SIG-M5 treated with dmso at 0.1 percent for 504 hours (cell line): ENCODE measurements around the gene MAP1S.

Source experiments
- DNase-seq: peaks from one replicate; lab custom pipeline; 2025; ENCODE audit not compliant: unreplicated experiment; lab: John Stamatoyannopoulos, UW

MAP1S gene

DNA sequence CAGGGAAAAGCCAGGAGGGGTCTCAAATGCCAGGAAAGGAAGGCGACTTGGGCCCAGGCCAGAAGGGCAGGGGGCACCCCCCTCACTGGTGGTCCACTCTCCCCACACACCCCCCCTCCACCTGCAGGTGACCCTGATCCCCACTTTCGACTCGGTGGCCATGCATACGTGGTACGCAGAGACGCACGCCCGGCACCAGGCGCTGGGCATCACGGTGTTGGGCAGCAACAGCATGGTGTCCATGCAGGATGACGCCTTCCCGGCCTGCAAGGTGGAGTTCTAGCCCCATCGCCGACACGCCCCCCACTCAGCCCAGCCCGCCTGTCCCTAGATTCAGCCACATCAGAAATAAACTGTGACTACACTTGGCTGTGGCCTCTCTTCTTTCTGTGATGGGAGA, 14.9 kb downstream of the MAP1S start:
- no peak for DNase-seq

DNA sequence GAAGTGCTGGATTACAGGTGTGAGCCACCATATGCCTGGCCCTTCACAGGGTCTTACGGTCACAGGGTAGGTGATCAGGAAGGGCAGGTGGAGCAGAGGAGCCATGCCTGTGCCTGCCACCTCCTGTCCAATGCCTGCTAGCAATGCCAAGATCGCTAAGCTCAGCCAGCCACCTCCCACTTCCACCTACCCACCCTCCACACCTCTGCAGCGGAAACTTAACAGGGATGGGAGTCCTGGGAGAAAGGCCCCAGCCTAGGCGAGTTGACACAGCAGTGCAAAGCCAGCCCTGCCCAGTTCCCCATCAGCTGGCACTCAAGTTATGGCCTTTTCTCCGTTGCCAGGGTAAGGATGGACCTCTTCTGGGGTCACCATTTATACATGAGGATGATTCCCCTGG, 16.1 kb downstream of the MAP1S start:
- DNase-seq = no peak

DNA sequence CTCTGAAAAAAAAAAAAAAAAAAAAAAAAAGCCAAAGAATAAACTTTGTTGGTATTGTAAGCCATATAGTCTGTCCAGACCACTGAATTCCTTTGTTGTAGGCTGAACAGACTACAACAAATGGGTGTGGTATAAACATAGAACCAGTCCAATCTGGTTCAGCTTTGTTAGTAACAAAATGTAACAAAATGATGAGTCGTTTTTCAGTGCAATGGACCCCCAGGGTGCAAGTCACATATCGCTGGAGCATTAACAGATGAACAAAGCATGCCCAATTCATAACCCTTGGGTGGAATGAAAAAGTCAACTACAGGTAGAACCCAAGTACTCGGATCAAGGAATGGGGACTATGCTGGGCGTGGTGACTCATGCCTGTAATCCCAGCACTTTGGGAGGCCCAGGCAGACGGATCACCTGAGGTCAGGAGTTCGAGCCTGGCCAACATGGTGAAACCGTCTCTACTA, 18.4 kb downstream of the MAP1S start:
- no peak for DNase-seq

DNA sequence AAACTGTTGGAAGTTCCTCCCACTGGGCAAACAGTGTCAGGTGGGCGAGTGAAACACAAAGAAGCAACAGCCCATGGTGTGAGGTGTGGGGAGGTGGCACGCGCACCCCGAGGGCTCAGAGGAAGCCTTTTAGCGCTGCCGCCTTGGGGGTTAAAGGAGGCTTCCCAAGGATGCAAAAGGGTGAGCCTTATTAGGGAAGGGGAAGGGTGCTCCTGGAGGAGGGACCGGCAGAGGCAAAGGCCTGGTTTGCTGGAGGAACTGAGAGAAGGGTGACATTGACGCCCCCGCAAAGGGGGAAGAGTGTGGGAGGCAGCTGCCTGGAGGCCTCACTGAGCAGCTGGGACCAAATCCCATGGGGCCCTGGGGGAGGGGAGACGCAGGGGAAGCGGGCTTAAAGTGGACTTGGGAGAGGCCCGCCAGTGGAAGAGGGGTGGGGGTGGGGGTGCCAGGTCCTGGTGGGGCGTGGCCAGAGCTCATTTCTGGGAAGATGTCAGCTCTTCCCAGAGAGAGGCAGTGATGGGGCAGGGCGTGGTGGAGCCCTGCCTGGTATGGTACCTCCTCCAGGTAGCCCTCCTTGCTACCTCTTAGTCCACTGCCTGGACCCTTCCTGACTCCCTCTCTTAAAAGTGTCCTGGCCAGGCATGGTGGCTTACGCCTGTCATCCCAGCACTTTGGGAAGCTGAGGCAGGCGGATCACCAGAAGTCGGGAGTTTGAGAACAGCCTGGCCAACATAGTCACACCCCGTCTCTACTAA, 20.0 kb downstream of the MAP1S start:
- peak; percentile 42 for DNase-seq

DNA sequence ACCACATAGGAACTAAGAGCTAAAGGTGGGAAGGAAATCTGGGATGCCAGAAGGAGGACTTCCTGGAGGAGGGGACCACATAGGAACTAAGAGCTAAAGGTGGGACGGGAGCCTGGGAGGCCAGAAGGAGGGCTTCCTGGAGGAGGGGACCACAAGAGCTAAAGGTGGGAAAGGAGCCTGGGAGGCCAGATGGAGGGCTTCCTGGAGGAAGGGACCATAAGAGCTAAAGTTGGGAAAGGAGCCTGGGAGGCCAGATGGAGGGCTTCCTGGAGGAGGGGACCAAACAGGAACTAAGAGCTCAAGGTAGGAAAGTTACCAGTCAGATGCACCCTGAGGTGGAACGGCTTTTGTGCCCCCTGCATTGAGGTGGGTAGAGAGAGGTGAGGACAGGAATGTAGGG, 22.2 kb downstream of the MAP1S start:
- DNase-seq = no peak

DNA sequence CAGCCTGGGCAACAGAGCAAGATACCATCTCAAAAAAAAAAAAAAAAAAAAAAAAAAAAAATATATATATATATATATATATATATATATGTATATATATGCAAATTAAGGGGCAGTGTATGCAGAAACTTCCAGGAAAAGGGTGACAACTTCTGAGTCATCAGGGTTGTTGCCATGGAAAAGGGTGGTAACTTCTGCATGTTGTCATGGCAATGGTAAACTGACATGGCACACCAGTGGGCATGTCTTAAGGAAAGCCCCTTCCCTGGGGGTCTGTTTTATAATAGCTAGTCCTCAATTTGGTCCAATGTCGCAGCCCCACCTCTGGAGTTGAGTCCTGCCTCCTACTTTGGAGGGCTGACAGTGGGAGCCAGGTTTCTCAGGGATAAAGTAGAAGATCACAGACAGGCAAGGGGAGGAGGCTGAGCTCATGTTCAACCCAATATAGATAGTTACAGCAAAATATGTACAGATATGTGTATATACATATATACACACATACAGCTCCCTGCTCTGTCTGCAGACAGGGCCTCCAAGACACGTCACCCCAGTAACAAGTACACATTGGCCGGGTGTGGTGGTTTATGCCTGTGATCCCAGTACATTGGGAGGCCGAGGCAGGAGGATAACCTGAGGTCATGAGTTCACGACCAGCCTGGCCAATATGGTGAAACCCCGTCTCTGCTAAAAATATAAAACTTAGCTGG, 24.7 kb downstream of the MAP1S start:
- DNase-seq = no peak

DNA sequence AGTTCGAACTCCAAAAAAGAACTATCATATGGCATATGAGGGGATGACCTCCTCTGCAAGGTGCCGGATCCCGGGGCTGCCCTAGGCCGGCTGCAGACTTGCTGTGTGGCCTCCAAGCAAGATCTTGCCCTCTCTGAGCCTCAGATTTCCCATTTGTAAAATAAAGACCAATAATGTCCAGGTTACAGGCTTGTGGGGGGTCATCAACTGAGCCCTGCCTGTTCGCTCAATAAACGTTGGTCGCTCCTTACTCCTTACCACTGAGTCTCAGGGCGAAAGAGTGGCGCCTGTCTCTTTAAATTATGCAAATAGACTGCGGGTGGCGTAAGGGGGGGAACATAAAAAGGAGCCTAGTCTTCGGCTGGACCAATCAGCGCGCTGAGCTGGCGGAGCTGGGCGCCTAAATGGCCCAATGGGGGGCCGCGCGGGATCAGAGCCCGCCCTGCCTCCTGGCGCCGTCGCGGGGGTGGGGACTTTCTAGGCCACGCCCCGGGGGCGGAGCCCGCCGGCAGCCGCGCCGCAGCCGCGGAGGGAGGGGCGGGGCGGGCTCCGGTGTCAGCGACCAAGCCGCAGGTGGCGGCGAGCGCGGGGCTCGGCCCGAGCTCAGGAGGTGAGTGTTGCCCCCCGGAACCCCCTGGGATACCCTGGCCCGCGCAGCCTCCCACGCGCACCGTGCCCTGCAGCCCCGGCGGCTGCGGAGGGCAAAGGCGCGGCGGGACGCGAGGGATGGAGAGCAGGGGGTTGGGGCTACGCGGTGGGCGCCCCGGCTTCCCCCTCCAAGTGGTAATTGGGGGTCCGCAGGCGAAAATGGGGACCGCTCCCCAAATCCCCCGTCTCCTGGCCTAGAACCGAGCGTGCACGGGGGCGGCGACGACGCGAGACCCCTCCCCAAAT, 28.2 kb downstream of the MAP1S start:
- peak; percentile 93 for DNase-seq

DNA sequence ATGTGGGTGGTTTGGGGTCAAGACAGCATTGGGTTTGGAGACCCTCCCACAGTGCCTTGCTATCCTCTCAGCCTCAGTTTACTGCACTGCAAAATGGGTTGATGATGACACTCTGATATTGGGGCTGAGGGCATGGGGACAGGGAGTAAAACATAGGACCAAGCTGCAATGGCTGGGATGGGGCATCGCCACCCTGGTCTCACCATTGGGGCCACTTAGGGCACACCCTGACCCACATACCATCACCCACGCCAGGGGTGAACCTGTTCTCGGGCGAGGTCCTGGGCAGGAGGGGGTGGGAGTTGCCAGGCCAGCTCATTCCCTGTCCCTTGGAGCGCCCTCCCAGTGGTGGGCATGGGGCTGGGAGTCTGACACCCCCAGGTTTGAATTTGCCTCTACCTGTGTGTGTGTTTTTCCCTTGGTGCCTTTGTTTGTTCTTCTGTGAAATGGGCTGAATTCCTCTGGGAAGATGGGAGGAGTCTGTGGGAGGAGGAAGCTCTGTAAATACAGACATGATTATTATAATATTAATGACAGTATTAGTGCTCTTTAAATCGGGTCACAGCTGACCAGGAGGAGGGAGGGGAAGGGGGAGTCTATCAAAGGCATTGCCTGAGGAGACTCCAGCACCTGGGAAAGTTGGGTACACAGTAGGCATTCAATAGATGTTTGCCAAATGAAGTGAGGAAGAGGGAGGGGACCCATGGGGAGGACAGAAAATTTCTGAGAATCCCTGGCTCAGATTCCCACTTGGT, 29.8 kb downstream of the MAP1S start:
- no peak for DNase-seq

DNA sequence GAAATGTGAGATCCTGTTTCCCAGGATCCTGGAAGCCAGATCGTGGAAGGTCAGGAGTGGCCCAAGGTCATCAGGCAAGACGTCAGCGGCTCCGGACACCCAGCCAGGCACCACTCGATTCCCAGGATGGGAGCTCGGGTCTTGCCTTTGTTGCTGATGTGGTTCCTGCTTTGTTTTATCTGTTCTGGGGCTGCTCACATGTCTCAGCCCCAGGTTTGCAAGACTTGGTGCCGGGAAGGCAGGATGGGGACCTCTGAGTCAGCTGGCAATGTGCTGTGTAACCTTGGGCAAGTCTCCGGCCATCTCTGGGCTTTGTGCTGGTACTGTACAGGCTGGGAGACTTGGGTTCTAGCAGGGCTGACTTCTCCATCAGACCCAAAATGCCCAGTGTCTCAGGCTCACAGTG, 30.6 kb downstream of the MAP1S start:
- peak; percentile 18 for DNase-seq

DNA sequence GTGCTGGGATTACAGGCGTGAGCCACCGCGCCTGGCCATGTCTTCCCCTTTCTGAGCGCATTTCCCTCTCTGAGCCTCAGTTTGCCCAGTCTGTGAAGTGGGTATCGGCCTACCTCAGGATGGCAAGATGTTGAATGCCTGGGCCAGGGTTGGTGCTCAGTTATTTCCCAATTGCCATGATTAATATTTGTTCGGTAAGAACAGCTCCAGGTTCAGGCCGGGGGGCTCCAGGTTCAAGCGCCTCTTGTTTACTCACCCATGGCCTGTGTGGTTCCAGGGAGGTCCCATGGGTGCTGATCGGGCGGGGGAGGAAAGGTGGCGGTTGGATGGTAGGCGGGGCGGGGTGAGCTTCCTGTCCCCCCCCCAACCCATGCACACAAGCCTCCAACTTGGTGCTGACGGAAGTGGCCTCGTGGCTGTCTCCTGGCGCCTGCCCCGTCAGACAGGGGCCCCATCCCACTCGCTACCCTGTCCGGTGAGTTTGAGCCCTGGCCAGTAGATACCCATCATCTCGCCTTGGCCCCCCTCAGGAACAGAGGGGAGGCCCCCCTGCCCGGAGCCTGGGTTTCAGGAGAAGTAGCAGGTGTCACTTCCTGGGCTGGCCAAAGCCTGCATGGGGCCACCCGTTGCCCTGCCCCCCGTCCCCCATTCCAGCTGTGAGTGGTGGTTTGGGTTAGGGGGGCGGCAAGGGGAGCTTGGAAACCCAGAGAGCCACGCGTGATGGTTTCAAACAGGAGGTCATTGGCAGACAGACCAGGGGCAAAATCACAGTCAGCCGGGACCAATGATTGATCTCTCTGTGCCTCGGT, 32.0 kb downstream of the MAP1S start, which contains the start of gene FCHO1:
Gene FCHO1 (plus strand): TSS at position 375 of the 809 bp plus-strand sequence. CDS start 3,688 bp downstream, outside the sequence.
- DNase-seq = peak; percentile 75

DNA sequence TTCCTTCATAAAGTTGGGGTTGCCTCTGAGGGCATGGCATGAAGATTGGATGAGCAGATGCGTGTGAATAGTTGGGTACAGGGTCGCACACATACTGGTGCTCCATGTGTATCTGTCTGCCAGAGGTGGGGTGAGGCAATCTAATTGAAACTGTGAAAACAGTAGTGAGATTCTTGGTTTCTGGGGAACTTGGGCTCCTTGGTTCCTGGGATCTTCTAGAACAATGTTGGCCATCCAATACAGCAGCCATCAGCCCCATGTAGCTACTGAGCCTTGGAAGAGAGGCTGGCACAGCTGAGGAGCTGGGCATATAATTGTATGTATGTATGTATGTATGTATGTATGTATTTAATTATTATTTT, 32.6 kb downstream of the MAP1S start:
- peak; percentile 56 for DNase-seq

DNA sequence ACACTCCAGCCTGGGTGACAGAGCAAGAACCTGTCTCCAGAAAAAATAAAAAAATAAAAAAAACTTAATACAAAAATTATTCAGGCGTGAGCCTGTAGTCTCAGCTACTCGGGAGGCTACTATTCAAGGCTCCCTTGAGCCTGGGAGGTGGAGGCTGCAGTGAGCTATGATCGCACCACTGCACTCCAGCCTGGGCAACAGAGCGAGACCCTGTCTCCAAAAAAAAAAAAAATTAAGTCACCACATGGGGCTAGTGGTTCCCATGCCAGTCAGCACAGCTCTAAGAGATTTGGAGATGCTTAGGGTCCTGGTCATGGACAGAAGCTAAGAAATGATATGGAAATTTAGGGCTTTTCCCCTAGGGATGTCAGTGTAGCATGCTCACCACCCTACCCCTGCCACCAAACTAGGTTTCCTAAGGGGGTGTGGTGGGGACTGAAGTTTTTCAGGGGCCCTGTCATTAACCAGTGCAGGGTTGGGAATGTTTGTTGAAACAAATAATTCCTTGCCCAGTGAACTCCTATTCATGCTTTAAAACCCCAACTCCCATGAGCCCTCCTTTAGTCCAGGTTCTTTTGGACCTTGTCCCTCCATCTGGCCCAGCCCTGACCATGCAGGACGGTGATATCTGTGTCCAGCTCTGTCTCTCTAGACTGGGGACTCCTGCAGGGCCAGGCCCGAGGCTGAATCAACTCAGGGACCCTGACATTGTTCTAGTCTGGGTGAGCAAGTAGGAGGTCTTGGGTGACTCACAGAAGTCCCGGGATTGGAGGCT, 33.8 kb downstream of the MAP1S start:
- DNase-seq = no peak

DNA sequence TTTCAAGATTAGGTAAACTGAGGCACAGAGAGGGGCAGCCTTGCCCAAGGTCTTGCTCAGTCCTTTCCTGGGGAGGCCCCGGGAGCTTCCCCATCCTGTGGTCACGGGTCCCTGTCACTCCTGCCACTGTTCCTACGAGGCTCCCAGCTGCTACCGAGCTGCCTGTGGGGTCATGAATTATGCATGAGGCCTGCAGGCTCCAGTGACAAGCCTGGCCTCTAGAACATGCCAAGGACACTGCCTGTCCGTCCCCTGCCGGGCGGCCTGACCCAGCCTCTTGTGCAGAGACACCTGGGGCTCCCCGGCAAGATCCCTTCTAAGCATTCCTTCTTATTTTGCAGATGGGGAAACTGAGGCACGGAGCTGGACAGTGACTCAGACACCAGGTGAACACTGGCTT, 34.7 kb downstream of the MAP1S start:
- DNase-seq = no peak

DNA sequence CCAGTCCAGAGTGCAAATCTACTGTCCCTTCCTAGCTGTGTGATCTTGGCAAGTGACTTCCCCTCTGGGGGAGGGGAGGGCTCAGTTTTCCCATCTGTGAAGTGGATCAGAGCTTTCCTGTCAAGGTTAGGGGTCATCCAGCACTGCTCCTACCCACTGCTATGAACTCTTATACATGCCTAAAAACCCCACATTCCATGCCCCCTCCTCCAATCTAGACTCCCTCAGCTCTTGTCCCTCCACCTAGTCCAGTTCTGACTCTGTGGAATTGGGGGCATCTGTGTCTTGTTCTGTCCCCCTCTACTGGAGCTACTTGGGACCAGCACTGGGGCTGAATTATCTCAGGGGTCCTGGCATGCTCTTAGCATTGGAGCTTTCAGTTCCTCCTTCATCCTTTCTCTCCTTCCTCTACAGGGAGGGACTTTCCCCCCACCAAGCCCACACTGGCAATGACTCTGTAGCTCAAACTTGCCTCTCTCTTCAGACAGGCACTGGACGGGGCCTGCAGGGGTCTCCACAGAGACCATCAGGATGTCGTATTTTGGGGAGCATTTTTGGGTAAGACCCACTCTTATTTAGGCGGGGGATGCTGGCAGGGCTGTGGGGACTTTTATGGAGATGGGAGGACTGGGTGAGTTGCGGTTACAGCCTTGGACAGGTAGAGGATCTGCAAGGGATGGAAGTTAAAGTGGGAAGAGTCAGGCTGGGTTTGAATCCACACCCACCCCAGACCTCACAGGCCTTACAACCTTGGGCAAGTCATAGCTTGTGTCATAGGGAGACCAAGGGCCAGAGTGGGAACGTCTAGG, 35.6 kb downstream of the MAP1S start:
- DNase-seq = peak; percentile 81

DNA sequence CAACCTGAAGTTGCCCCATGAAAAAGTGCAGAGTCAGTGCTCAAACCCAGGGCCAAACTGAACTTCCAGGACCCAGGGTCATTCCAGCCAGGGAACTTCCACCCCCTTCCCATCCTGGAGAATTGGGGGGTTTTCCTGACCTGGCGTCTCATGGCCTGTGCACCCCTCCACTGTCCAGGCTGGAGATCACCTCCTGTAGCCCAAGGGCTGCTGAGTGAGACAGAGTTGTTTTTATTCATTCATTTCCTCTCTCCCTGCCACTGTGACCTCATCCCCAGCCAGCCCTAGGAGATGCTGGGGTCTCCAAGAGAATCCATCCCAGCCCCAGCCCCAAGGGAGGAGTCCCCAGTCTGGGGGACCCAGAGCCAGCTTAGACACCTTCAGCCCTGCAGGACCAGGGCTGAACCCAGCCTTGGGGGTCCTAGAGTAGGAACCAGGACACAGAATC, 36.2 kb downstream of the MAP1S start:
- no peak for DNase-seq

DNA sequence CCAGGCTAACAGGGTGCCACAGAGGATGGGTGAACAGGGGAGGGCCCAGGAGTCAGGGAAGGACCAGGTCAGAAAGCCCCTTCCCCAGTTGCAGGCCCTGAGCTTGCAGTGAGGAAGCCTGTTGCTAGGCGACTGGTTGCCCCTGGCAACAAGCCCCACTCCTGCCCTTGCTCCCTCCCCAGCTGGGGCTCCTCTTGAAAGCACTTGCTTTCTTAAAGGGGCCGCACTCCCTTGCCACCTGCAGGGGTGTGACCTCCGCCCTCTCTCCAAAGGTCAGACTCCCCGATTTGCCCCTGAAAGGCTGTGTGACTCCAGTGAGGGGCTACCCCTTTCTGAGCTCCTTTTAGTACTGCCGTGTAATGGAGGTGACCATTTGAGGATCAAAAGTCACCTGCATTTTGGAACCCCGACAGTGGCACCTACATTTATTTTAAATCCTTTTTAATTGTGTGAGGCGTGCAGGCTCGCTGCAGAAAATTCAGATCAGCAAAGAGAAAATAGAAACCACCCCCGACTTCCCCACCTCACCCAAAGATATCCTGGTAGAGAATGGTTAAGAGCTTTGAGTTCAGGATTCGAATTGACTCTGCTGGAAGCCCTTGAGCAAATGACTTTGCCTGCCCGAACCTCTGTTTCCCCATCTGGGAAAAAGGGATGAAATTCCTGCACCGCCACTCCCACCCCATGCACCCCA, 36.8 kb downstream of the MAP1S start:
- DNase-seq = no peak

DNA sequence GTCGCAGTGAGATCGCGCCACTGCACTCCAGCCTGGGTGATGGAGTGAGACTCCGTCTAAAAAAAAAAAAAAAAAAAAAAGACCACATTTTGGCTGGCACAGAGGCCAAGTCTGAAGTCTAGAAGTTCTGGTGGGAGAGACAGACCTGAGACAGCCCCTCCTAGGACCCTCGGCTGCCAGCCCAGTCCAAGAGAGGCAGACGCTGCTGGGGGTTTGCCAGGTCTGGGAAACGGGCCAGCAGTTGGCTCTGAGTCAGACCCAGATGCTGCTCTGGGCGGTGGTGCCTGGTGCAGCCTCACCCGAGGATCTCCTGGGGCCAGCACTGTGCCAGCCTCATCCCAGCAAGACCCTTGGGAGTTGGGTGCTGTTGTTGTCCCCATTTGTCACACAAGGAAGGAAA, 37.8 kb downstream of the MAP1S start:
- no peak for DNase-seq

DNA sequence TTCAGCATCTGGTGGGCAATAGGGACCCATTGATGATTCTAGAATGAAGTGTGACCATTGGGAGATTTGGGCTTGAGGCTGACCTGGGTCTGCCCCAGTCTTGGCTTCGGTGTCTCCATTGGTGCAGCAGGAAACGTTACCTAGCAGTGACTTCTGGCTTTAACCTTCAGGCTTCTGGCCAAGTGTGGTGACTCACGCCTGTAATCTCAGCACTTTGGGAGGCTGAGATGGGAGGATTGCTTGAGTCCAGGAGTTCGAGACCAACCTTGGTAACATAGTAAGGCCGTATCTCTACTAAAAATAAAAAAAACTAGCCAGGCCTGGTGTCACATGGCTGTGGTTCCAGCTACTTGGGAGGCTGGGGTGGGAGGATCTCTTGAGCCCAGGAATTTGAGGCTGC, 39.2 kb downstream of the MAP1S start:
- DNase-seq = no peak
